Mucosa of descending colon (tissue), 3 donors: Measurements from ENCODE around the gene KCNAB3. TPM values are rescaled to one million over a fixed set of nuclear protein-coding genes. Genes with fewer than 3 reads are reported as not detected.

Experiments used
- ATAC-seq: fragments of 200-7000 bp; cut with Tn5 transposase; one replicate; pipeline ENCODE4 v1.9.1; 2020; ENCODE audit warnings: mild to moderate bottlenecking, moderate library complexity
- DNase-seq, 3 donors: peaks; one replicate each; pipeline ENCODE4 v3.0.0-alpha.2; 2020
- H3K36me3 ChIP-seq: fragments of 200-600 bp; one replicate; pipeline ENCODE4 v1.8.0; 2021; ENCODE audit warnings: low read depth, mild to moderate bottlenecking
- H3K4me1 ChIP-seq: fragments of 200-600 bp; one replicate; pipeline ENCODE4 v1.8.0; 2021; ENCODE audit warnings: low read depth, mild to moderate bottlenecking
- H3K4me3 ChIP-seq: fragments of 200-600 bp; one replicate; pipeline ENCODE4 v1.8.0; 2021; ENCODE audit warnings: mild to moderate bottlenecking
- H3K9me3 ChIP-seq: fragments of 200-600 bp; one replicate; pipeline ENCODE4 v1.8.0; 2021; ENCODE audit warnings: mild to moderate bottlenecking
- CTCF ChIP-seq: fragments of 200-600 bp; IDR thresholded peaks from one replicate; pipeline ENCODE4 v1.8.0; 2022; ENCODE audit warnings: antibody characterized with exemption, mild to moderate bottlenecking
- intact Hi-C, 2 donors: fragments of 100-400 bp; cut with DNase I in 1 of 2; cut with micrococcal nuclease in 1 of 2; formaldehyde crosslinking; loops; one replicate each; pipeline versions ENCODE4 v1.11.0 to v1.11.1; 2022; cut with DNase I, micrococcal nuclease
- total RNA-seq, 3 donors: library from RNA; stranded (reverse); fragmentation: NEBNext Ultra II Directional in 2 of 3; extraction: Animal tissue kit (Norgen Biotek cat#: 25700) in 2 of 3; gene quantifications; one replicate each; pipeline versions ENCODE4 v1.2.1 to v1.2.4, GENCODE V29; 2021 to 2023
- donor health status: DM: no; HTN: no; CAD: no; lungs with moderate emphysema.
- donor health status: DM: no; HTN: no; CAD: no.
- donor health status: DM: no; HTN: yes; CAD: no.

Gene KCNAB3
- total RNA-seq, 3 donors from 2014 or later = 3.3 to 5.5 (median 3.9) TPM

- no peak for DNase-seq
- intact Hi-C loops = no loop called here
- Histone ChIP-seq H3K4me3 (no peak overlapping the region), H3K4me1 (no peaks in the 10 kb centered on the region), H3K36me3 (peaks cover 9% of the 10 kb centered on the region), H3K9me3 (no peaks in the 10 kb centered on the region)
- ATAC-seq = no peak
- TF ChIP-seq CTCF = no peak
These were observed 16.8 kb upstream of the KCNAB3 start for GRCh38 chr17:7946441-7946840.

- TF ChIP-seq CTCF = no peak
- ATAC-seq = no peak
- H3K4me1 ChIP-seq = no peaks in the 10 kb centered on the region
- no peak overlapping the region for H3K4me3 ChIP-seq
- intact Hi-C loops = no loop called here
- H3K9me3 ChIP-seq = no peaks in the 10 kb centered on the region
- no peak for DNase-seq
- peaks cover 9% of the 10 kb centered on the region for H3K36me3 ChIP-seq
These were observed 16.0 kb upstream of the KCNAB3 start for GRCh38 chr17:7945651-7946050.

- no peaks in the 10 kb centered on the region for H3K4me1 ChIP-seq
- intact Hi-C loops = no loop called here
- H3K9me3 ChIP-seq = no peaks in the 10 kb centered on the region
- no peak overlapping the region for H3K4me3 ChIP-seq
- peaks cover 9% of the 10 kb centered on the region for H3K36me3 ChIP-seq
- ATAC-seq = no peak
- TF ChIP-seq CTCF = no peak
- no peak for DNase-seq
These were observed 14.7 kb upstream of the KCNAB3 start for GRCh38 chr17:7944326-7944725.

GRCh38 chr17:7943291-7943690, 13.6 kb upstream of the KCNAB3 start:
- no peak for TF ChIP-seq CTCF
- H3K4me1 ChIP-seq = no peaks in the 10 kb centered on the region
- ATAC-seq (no peak), DNase-seq (no peak)
- intact Hi-C loops = no loop called here
- H3K9me3 ChIP-seq = no peaks in the 10 kb centered on the region
- H3K36me3 ChIP-seq = peaks cover 9% of the 10 kb centered on the region
- H3K4me3 ChIP-seq = no peak overlapping the region

- TF ChIP-seq CTCF = no peak
- Histone ChIP-seq H3K4me1 (no peaks in the 10 kb centered on the region), H3K36me3 (peaks cover 9% of the 10 kb centered on the region), H3K4me3 (no peak overlapping the region), H3K9me3 (no peaks in the 10 kb centered on the region)
- no peak for DNase-seq
- intact Hi-C loops = no loop called here
- ATAC-seq = no peak
These were observed 11.1 kb upstream of the KCNAB3 start for GRCh38 chr17:7940743-7941142.

- ATAC-seq (no peak), DNase-seq (no peak)
- Histone ChIP-seq H3K4me1 (no peaks in the 10 kb centered on the region), H3K9me3 (no peaks in the 10 kb centered on the region), H3K36me3 (peaks cover 9% of the 10 kb centered on the region), H3K4me3 (no peak overlapping the region)
- intact Hi-C loops = no loop called here
- TF ChIP-seq CTCF = no peak
These were observed 10.4 kb upstream of the KCNAB3 start for GRCh38 chr17:7940034-7940433.
